Body of pancreas (tissue), 4 donors: ENCODE results near the gene MLXIP.
"Not testable (repeated sequence)": the region's sequence is repeated elsewhere in the genome, so short reads cannot be mapped to it uniquely, and the experiment has no call there.

Experiments used
- POLR2A ChIP-seq, 3 donors: fragments of 450-650 bp; IDR thresholded peaks; one replicate each; pipeline ENCODE4 v1.6.1; 2016; ENCODE audit warnings: antibody characterized with exemption in 3 of 3, mild to moderate bottlenecking in 2 of 3
- TF ChIP-seq, protein P1 (sequence below), 7 experiments: fragments of 450-650 bp in 4 of 7; fragments of 200-600 bp in 3 of 7; sonication (generic) in 3 of 7; IDR thresholded peaks; one replicate each; pipeline ENCODE4 v1.5.1; 2016 to 2019; ENCODE audit warnings: antibody characterized with exemption in 7 of 7

DNA sequence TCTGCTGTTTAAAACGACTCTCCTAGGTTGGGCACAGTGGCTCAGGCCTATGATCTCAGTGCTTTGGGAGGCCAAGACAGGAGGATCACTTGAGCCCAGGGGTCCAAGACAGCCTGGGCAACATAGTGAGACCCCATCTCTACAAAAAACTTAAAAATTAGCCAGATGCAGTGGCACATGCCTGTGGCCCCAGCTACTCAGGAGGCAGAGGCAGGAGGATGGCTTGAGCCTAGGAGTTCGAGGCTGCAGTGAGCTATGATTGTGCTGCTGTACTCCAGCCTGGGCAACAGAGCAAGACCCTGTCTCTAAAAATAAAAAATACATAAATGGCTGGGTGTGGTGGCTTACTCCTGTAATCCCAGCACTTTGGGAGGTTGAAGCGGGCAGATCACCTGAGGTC, 37.1 kb upstream of the MLXIP start:
- TF ChIP-seq, protein P1, sequence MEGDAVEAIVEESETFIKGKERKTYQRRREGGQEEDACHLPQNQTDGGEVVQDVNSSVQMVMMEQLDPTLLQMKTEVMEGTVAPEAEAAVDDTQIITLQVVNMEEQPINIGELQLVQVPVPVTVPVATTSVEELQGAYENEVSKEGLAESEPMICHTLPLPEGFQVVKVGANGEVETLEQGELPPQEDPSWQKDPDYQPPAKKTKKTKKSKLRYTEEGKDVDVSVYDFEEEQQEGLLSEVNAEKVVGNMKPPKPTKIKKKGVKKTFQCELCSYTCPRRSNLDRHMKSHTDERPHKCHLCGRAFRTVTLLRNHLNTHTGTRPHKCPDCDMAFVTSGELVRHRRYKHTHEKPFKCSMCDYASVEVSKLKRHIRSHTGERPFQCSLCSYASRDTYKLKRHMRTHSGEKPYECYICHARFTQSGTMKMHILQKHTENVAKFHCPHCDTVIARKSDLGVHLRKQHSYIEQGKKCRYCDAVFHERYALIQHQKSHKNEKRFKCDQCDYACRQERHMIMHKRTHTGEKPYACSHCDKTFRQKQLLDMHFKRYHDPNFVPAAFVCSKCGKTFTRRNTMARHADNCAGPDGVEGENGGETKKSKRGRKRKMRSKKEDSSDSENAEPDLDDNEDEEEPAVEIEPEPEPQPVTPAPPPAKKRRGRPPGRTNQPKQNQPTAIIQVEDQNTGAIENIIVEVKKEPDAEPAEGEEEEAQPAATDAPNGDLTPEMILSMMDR (IDR thresholded peaks at IDR 0.05) = not testable (repeated sequence)
- TF ChIP-seq POLR2A (IDR thresholded peaks at IDR 0.05) = not testable (repeated sequence)
